GM23338 (cell line): ENCODE measurements around the gene KLK13. TPM values are rescaled to one million over a fixed set of nuclear protein-coding genes. Genes with fewer than 3 reads are reported as not detected.

Experiments used
- ATAC-seq: fragments of 200-7000 bp; cut with Tn5 transposase; 3 replicates; pipeline ENCODE4 v1.9.1; 2020
- DNase-seq: peaks from one replicate; pipeline ENCODE4 v3.0.0-alpha.2; 2015; ENCODE audit warnings: low spot score
- H2AFZ ChIP-seq: fragments of 200-600 bp; sonication (generic); 2 replicates; pipeline ENCODE4 v1.8.0; 2016; ENCODE audit warnings: antibody characterized with exemption, mild to moderate bottlenecking, moderate library complexity
- H3F3A ChIP-seq: fragments of 200-600 bp; sonication (generic); replicated peaks from 2 replicates; pipeline ENCODE4 v1.8.0; 2017; ENCODE audit warnings: antibody characterized with exemption, mixed run types, low read depth
- H3K27ac ChIP-seq: fragments of 200-600 bp; sonication (generic); 2 replicates; pipeline ENCODE4 v1.6.1; 2016; ENCODE audit warnings: low read depth
- H3K27me3 ChIP-seq: fragments of 200-600 bp; sonication (generic); 2 replicates; pipeline ENCODE4 v1.8.0; 2016; ENCODE audit warnings: mild to moderate bottlenecking, mixed run types, moderate library complexity; ENCODE audit not compliant: insufficient read depth
- H3K36me3 ChIP-seq: fragments of 200-600 bp; sonication (generic); 2 replicates; pipeline ENCODE4 v1.8.0; 2016; ENCODE audit warnings: mild to moderate bottlenecking; ENCODE audit not compliant: insufficient read depth
- H3K4me1 ChIP-seq: fragments of 200-600 bp; sonication (generic); 2 replicates; pipeline ENCODE4 v1.8.0; 2016; ENCODE audit warnings: mild to moderate bottlenecking, moderate library complexity; ENCODE audit not compliant: insufficient read depth
- H3K4me2 ChIP-seq: fragments of 200-600 bp; sonication (generic); 2 replicates; pipeline ENCODE4 v1.7.1; 2017; ENCODE audit warnings: mixed run types
- H3K4me3 ChIP-seq: fragments of 200-600 bp; sonication (generic); 2 replicates; pipeline ENCODE4 v1.6.1; 2016; ENCODE audit warnings: mixed run types
- H3K79me2 ChIP-seq: fragments of 200-600 bp; sonication (generic); replicated peaks from 2 replicates; pipeline ENCODE4 v1.8.0; 2017; ENCODE audit warnings: mild to moderate bottlenecking; ENCODE audit not compliant: insufficient read depth
- H3K9me2 ChIP-seq: fragments of 200-600 bp; sonication (generic); 2 replicates; pipeline ENCODE4 v1.8.0; 2017; ENCODE audit not compliant: insufficient read depth
- H4K20me1 ChIP-seq: fragments of 200-600 bp; sonication (generic); replicated peaks from 2 replicates; pipeline ENCODE4 v1.8.0; 2017; ENCODE audit warnings: mild to moderate bottlenecking; ENCODE audit not compliant: insufficient read depth
- H3K27ac Mint-ChIP-seq: 2 replicates; pipeline ENCODE4 v1.8.0; 2020; ENCODE audit warnings: inconsistent platforms, mild to moderate bottlenecking, moderate library complexity, mixed read lengths
- H3K27me3 Mint-ChIP-seq: 3 replicates; pipeline ENCODE4 v1.8.0; 2022; ENCODE audit warnings: low read depth, mild to moderate bottlenecking, moderate library complexity, mixed read lengths, inconsistent platforms; ENCODE audit not compliant: insufficient read depth, poor library complexity
- H3K36me3 Mint-ChIP-seq: 3 replicates; pipeline ENCODE4 v1.8.0; 2021; ENCODE audit warnings: low read depth, mild to moderate bottlenecking, inconsistent platforms, moderate library complexity, mixed read lengths
- H3K4me1 Mint-ChIP-seq: 3 replicates; pipeline ENCODE4 v1.8.0; 2020; ENCODE audit warnings: mild to moderate bottlenecking, inconsistent platforms, mixed read lengths
- H3K4me3 Mint-ChIP-seq: 3 replicates; pipeline ENCODE4 v1.8.0; 2021; ENCODE audit warnings: moderate library complexity, mild to moderate bottlenecking, inconsistent platforms, mixed read lengths
- H3K9me3 Mint-ChIP-seq: 3 replicates; pipeline ENCODE4 v1.8.0; 2020; ENCODE audit warnings: moderate library complexity, mild to moderate bottlenecking, inconsistent platforms, mixed read lengths
- CREB1 ChIP-seq: fragments of 250-450 bp; sonication (Bioruptor Pico); IDR thresholded peaks from 2 replicates; pipeline ENCODE4 v1.5.0; 2020; ENCODE audit warnings: low read depth, mild to moderate bottlenecking, moderate library complexity
- CTCF ChIP-seq, 2 experiments: fragments of 200-600 bp in 1 of 2; sonication (generic) in 1 of 2; conservative IDR thresholded peaks; 2 replicates each; pipeline versions ENCODE4 v1.5.1 to v1.6.1; 2016 to 2017; ENCODE audit warnings: antibody characterized with exemption in 2 of 2, low read depth in 2 of 2, mild to moderate bottlenecking in 2 of 2, moderate library complexity in 1 of 2
- ETS1 ChIP-seq: IDR thresholded peaks from 2 replicates; pipeline ENCODE4 v1.6.1; 2016; ENCODE audit warnings: antibody characterized with exemption
- EZH2 ChIP-seq: fragments of 200-600 bp; sonication (generic); IDR thresholded peaks from one replicate; pipeline ENCODE4 v1.8.0; 2017; ENCODE audit warnings: antibody characterized with exemption, mild to moderate bottlenecking, low read depth; ENCODE audit not compliant: unreplicated experiment
- EZH2phosphoT487 ChIP-seq: fragments of 200-600 bp; sonication (generic); IDR thresholded peaks from one replicate; pipeline ENCODE4 v1.8.1; 2018; ENCODE audit warnings: antibody characterized with exemption; ENCODE audit not compliant: unreplicated experiment
- JUNB ChIP-seq: IDR thresholded peaks from one replicate; pipeline ENCODE4 v1.6.1; 2016; ENCODE audit warnings: antibody characterized with exemption; ENCODE audit not compliant: unreplicated experiment
- NANOG ChIP-seq: IDR thresholded peaks from 2 replicates; pipeline ENCODE4 v1.6.1; 2016; ENCODE audit warnings: antibody characterized with exemption, borderline replicate concordance
- POLR2AphosphoS5 ChIP-seq: IDR thresholded peaks from 2 replicates; pipeline ENCODE4 v1.6.1; 2016; ENCODE audit warnings: antibody characterized with exemption, low read depth
- REST ChIP-seq: IDR thresholded peaks from one replicate; pipeline ENCODE4 v1.6.1; 2018; ENCODE audit warnings: antibody characterized with exemption; ENCODE audit not compliant: unreplicated experiment
- STAT1 ChIP-seq: IDR thresholded peaks from one replicate; pipeline ENCODE4 v1.6.1; 2016; ENCODE audit warnings: antibody characterized with exemption; ENCODE audit not compliant: unreplicated experiment
- ZNF114 ChIP-seq: fragments of 250-450 bp; sonication (Bioruptor Pico); IDR thresholded peaks from 2 replicates; pipeline ENCODE4 v1.5.0; 2020; ENCODE audit warnings: mild to moderate bottlenecking, moderate library complexity
- ZNF331 ChIP-seq: fragments of 250-450 bp; sonication (Bioruptor Pico); IDR thresholded peaks from 2 replicates; pipeline ENCODE4 v1.5.0; 2020; ENCODE audit warnings: low read depth, mild to moderate bottlenecking, moderate library complexity
- ZNF462 ChIP-seq: fragments of 250-450 bp; sonication (Bioruptor Pico); IDR thresholded peaks from 2 replicates; pipeline ENCODE4 v1.5.0; 2020; ENCODE audit warnings: mild to moderate bottlenecking, moderate library complexity
- polyA plus RNA-seq: library from polyadenylated mRNA; unstranded; fragments of >200 nt; fragmentation: Nextera tagmentation; extraction: Ambion mirVana; gene quantifications from 2 replicates; pipeline ENCODE4 v1.2.1, GENCODE V29; 2016
- total RNA-seq: library from RNA; depleted of rRNA; stranded (reverse); fragments of >200 nt; shearing (Covaris generic); gene quantifications from 2 replicates; pipeline ENCODE4 v1.2.3, GENCODE V29; 2014

Gene KLK13
- total and polyA plus RNA-seq, 2 experiments from 2014 or later: 4.5 to 5.7 TPM

GRCh38 chr19:51108066-51108804, 43.3 kb upstream of the KLK13 start, which contains the start of gene CTU1:
TSS of gene CTU1 (minus strand) at chr19:51108409. CDS start at chr19:51104569, 3,840 bp downstream.
- Histone ChIP-seq H3F3A (no peaks in the 10 kb centered on the region), H3K9me2 (no peaks in the 10 kb centered on the region), H3K4me3 (peak within 1 kb of the TSS; percentile 81), H3K4me2 (peak within 1 kb of the TSS; percentile 95), H3K27ac (no peak within 1 kb of the TSS), H4K20me1 (no peaks in the 10 kb centered on the region; the same call in 1 of the 2 replicates), H3K36me3 (no peaks in the 10 kb centered on the region; the same call in 1 of the 2 replicates), H3K79me2 (peaks cover 8% of the 10 kb centered on the region), H2AFZ (peak within 1 kb of the TSS; percentile 88), H3K27me3 (no peaks in the 10 kb centered on the region), H3K4me1 (peaks cover 8% of the 10 kb centered on the region; the same call in 1 of the 2 replicates)
- no peak for TF ChIP-seq ZNF114
- peak; percentile 99 for TF ChIP-seq ETS1
- TF ChIP-seq ZNF462 (CRISPR knock-in tag): no peak
- no peak for TF ChIP-seq ZNF331 (CRISPR knock-in tag)
- no peak for TF ChIP-seq EZH2
- no peak for TF ChIP-seq EZH2phosphoT487
- TF ChIP-seq STAT1: no peak
- TF ChIP-seq POLR2AphosphoS5: peak; percentile 65
- TF ChIP-seq CTCF (conservative IDR thresholded peaks at IDR 0.05; ENCODE audit: low read depth in 2 of 2): no peak
- no peak for TF ChIP-seq NANOG
- no peak for TF ChIP-seq JUNB
- TF ChIP-seq CREB1 (CRISPR knock-in tag): peak; percentile 76
- TF ChIP-seq REST: no peak
- peak; percentile 99 for DNase-seq
- Mint-ChIP-seq H3K4me1 (peaks cover 5% of the 10 kb centered on the region), H3K27me3 (peaks cover 13% of the 10 kb centered on the region), H3K9me3 (no peaks in the 10 kb centered on the region; the same call in 2 of the 3 replicates), H3K27ac (peak within 1 kb of the TSS; percentile 93), H3K36me3 (peaks cover 9% of the 10 kb centered on the region; the same call in 2 of the 3 replicates), H3K4me3 (peak within 1 kb of the TSS; percentile 98)
- peak; percentile 96 for ATAC-seq
